GM12878 (cell line): ENCODE results near the gene TNFAIP8L2. TPM values are rescaled to one million over a fixed set of nuclear protein-coding genes. Genes with fewer than 3 reads are reported as not detected.

ENCODE experiments used
- ASH2L ChIP-seq: fragments of 300-600, 200-600 bp; sonication (generic); IDR thresholded peaks from 2 replicates; pipeline ENCODE4 v1.6.1; 2017; ENCODE audit warnings: low read depth, mild to moderate bottlenecking, borderline replicate concordance
- BCL3 ChIP-seq: IDR thresholded peaks from 2 replicates; pipeline ENCODE4 v1.6.1; 2011; ENCODE audit warnings: borderline replicate concordance, low read depth, mild to moderate bottlenecking, moderate library complexity, low read length; ENCODE audit not compliant: insufficient read depth, poor library complexity, severe bottlenecking
- CBX5 ChIP-seq: sonication (generic); IDR thresholded peaks from 2 replicates; pipeline ENCODE4 v1.6.1; 2016; ENCODE audit warnings: low read depth, moderate library complexity, mild to moderate bottlenecking, inconsistent platforms
- CHD2 ChIP-seq: IDR thresholded peaks from 2 replicates; pipeline ENCODE4 v1.6.1; 2011; ENCODE audit warnings: low read depth, low read length, improper control_type of control experiment, borderline replicate concordance
- CHD4 ChIP-seq: fragments of 200-600 bp; sonication (generic); IDR thresholded peaks from 2 replicates; pipeline ENCODE4 v1.6.1; 2016; ENCODE audit warnings: mild to moderate bottlenecking
- DPF2 ChIP-seq: fragments of 450-650 bp; IDR thresholded peaks from 2 replicates; pipeline ENCODE4 v1.6.1; 2017; ENCODE audit warnings: mild to moderate bottlenecking
- EZH2 ChIP-seq: IDR thresholded peaks from 2 replicates; pipeline ENCODE4 v1.6.1; 2012; ENCODE audit warnings: low read depth, mild to moderate bottlenecking, control low read depth, inconsistent platforms, low read length, borderline replicate concordance; ENCODE audit not compliant: control insufficient read depth
- FOXM1 ChIP-seq: IDR thresholded peaks from 2 replicates; pipeline ENCODE4 v1.6.1; 2012; ENCODE audit warnings: low read depth, mild to moderate bottlenecking, inconsistent platforms, low read length, moderate library complexity
- HCFC1 ChIP-seq: fragments of 150-350 bp; IDR thresholded peaks from 2 replicates; pipeline ENCODE4 v1.6.1; 2014; ENCODE audit warnings: low read length
- HSF1 ChIP-seq: fragments of 150-350 bp; IDR thresholded peaks from 2 replicates; pipeline ENCODE4 v1.6.1; 2014; ENCODE audit warnings: mild to moderate bottlenecking, low read depth, low read length
- KAT2A ChIP-seq: conservative IDR thresholded peaks from 2 replicates; pipeline ENCODE4 v1.6.1; 2011; ENCODE audit warnings: low read depth, low read length; ENCODE audit not compliant: control insufficient read depth
- MTA2 ChIP-seq: fragments of 450-650 bp; IDR thresholded peaks from 2 replicates; pipeline ENCODE4 v1.6.1; 2016; ENCODE audit warnings: low read depth, mild to moderate bottlenecking, moderate library complexity
- MXI1 ChIP-seq: fragments of 150-350 bp; IDR thresholded peaks from 2 replicates; pipeline ENCODE4 v1.6.1; 2011; ENCODE audit warnings: low read depth, mild to moderate bottlenecking, inconsistent platforms, low read length, improper control_type of control experiment
- NFYA ChIP-seq: IDR thresholded peaks from 2 replicates; pipeline ENCODE4 v1.6.1; 2011; ENCODE audit warnings: low read depth, mild to moderate bottlenecking, low read length, improper control_type of control experiment, borderline replicate concordance
- POLR2A ChIP-seq: IDR thresholded peaks from 2 replicates; pipeline ENCODE4 v1.6.1; 2011; ENCODE audit warnings: low read depth, mild to moderate bottlenecking, low read length
- SMAD1 ChIP-seq: fragments of 450-650 bp; IDR thresholded peaks from 2 replicates; pipeline ENCODE4 v1.6.1; 2018; ENCODE audit warnings: mild to moderate bottlenecking, low read depth; ENCODE audit not compliant: partially characterized antibody
- SMARCA5 ChIP-seq: fragments of 450-650 bp; IDR thresholded peaks from 2 replicates; pipeline ENCODE4 v1.6.1; 2017; ENCODE audit warnings: mild to moderate bottlenecking
- SMC3 ChIP-seq: IDR thresholded peaks from 2 replicates; pipeline ENCODE4 v1.6.1; 2011; ENCODE audit warnings: low read length, improper control_type of control experiment, borderline replicate concordance
- SUPT20H ChIP-seq: IDR thresholded peaks from 2 replicates; pipeline ENCODE4 v1.6.1; 2011; ENCODE audit warnings: low read depth, mild to moderate bottlenecking, low read length, moderate library complexity, borderline replicate concordance; ENCODE audit not compliant: control insufficient read depth
- TCF12 ChIP-seq: IDR thresholded peaks from 2 replicates; pipeline ENCODE4 v1.6.1; 2011; ENCODE audit warnings: low read depth, mild to moderate bottlenecking, low read length
- YY1 ChIP-seq: IDR thresholded peaks from 2 replicates; pipeline ENCODE4 v1.6.1; 2011; ENCODE audit warnings: low read depth, mild to moderate bottlenecking, low read length
- ZNF217 ChIP-seq: fragments of 450-650 bp; IDR thresholded peaks from 2 replicates; pipeline ENCODE4 v1.6.1; 2017; ENCODE audit warnings: antibody characterized with exemption, mild to moderate bottlenecking
- ZNF384 ChIP-seq: IDR thresholded peaks from 2 replicates; pipeline ENCODE4 v1.6.1; 2012; ENCODE audit warnings: low read depth, mild to moderate bottlenecking, low read length, improper control_type of control experiment, borderline replicate concordance
- ZNF622 ChIP-seq: fragments of 450-650 bp; IDR thresholded peaks from 2 replicates; pipeline ENCODE4 v1.6.1; 2017; ENCODE audit warnings: mild to moderate bottlenecking, inconsistent platforms
- ZSCAN29 ChIP-seq: fragments of 450-650 bp; IDR thresholded peaks from 2 replicates; pipeline ENCODE4 v1.6.1; 2017; ENCODE audit warnings: mild to moderate bottlenecking, moderate library complexity
- ZZZ3 ChIP-seq: IDR thresholded peaks from 2 replicates; pipeline ENCODE4 v1.6.1; 2011; ENCODE audit warnings: low read depth; ENCODE audit not compliant: control insufficient read depth, insufficient read length
- polyA plus RNA-seq, 11 experiments: library from polyadenylated mRNA; depleted of rRNA in 4 of 11; unstranded in 6 of 11; stranded (reverse) in 5 of 11; fragments of >200 nt; fragmentation: Nextera tagmentation in 4 of 11; fragmentation: Illumina TruSeq in 1 of 11; extraction: Ambion mirVana in 4 of 11; extraction: Trizol in 1 of 11; gene quantifications; 1 replicate in 1 of 11; 2 replicates in 10 of 11; pipeline versions ENCODE4 v1.2.1 to v1.2.3, GENCODE V29; 2011 to 2016; ENCODE audit warnings: inconsistent platforms in 2 of 11, missing spikeins in 2 of 11, low read depth in 1 of 11
- total RNA-seq, 4 experiments: library from RNA; depleted of rRNA in 3 of 4; stranded (reverse); fragments of >200 nt in 3 of 4; fragmentation: Illumina TruSeq in 1 of 4; extraction: Trizol in 1 of 4; gene quantifications; 2 replicates each; pipeline versions ENCODE4 v1.2.1 to v1.2.3, GENCODE V29; 2013 to 2021
- TF ChIP-seq, protein P1 (sequence below): fragments of 450-650 bp; IDR thresholded peaks from 2 replicates; pipeline ENCODE4 v1.6.1; 2017; ENCODE audit warnings: borderline replicate concordance
- TF ChIP-seq, protein P2 (sequence below): IDR thresholded peaks from 2 replicates; pipeline ENCODE4 v1.6.1; 2011; ENCODE audit warnings: borderline replicate concordance, low read depth, mild to moderate bottlenecking, moderate library complexity, mixed read lengths, low read length; ENCODE audit not compliant: insufficient read depth; ENCODE audit errors: extremely low read length

Gene TNFAIP8L2
- total and polyA plus RNA-seq, 10 of the 15 experiments (the other 5 are each of a cell fraction or from before 2014, with no cell fraction given) = 5.4 to 26.3 (median 14.2) TPM

GRCh38 chr1:151130987-151131586, 25.4 kb upstream of the TNFAIP8L2 start (continued):
- TF ChIP-seq HSF1 = no peak
- no peak for TF ChIP-seq KAT2A
- no peak for TF ChIP-seq EZH2
- TF ChIP-seq, protein P1, sequence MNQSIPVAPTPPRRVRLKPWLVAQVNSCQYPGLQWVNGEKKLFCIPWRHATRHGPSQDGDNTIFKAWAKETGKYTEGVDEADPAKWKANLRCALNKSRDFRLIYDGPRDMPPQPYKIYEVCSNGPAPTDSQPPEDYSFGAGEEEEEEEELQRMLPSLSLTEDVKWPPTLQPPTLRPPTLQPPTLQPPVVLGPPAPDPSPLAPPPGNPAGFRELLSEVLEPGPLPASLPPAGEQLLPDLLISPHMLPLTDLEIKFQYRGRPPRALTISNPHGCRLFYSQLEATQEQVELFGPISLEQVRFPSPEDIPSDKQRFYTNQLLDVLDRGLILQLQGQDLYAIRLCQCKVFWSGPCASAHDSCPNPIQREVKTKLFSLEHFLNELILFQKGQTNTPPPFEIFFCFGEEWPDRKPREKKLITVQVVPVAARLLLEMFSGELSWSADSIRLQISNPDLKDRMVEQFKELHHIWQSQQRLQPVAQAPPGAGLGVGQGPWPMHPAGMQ = no peak
- TF ChIP-seq SMAD1 = no peak
- no peak for TF ChIP-seq FOXM1
- TF ChIP-seq MTA2 = no peak
- TF ChIP-seq CBX5 = no peak
- 0 out of 2 replicates have a peak, but pooled peaks have one; percentile 5 for TF ChIP-seq SMC3
- no peak for TF ChIP-seq HCFC1
- no peak for TF ChIP-seq ZZZ3
- no peak for TF ChIP-seq MXI1
- 0 out of 2 replicates have a peak, but pooled peaks have one; percentile 13 for TF ChIP-seq YY1
- TF ChIP-seq ZNF384 = no peak
- no peak for TF ChIP-seq SUPT20H
- TF ChIP-seq DPF2 = 0 out of 2 replicates have a peak, but pooled peaks have one; percentile 19
- TF ChIP-seq POLR2A = peak; percentile 35
- TF ChIP-seq CHD4 = no peak
- no peak for TF ChIP-seq NFYA
- no peak for TF ChIP-seq SMARCA5
- 0 out of 2 replicates have a peak, but pooled peaks have one; percentile 9 for TF ChIP-seq TCF12
- TF ChIP-seq BCL3 = no peak
- peak; percentile 74; the same call in 1 of the 2 replicates for TF ChIP-seq ZSCAN29
- 0 out of 2 replicates have a peak, but pooled peaks have one; percentile 49 for TF ChIP-seq CHD2
- TF ChIP-seq ZNF622 = no peak
- TF ChIP-seq, protein P2, sequence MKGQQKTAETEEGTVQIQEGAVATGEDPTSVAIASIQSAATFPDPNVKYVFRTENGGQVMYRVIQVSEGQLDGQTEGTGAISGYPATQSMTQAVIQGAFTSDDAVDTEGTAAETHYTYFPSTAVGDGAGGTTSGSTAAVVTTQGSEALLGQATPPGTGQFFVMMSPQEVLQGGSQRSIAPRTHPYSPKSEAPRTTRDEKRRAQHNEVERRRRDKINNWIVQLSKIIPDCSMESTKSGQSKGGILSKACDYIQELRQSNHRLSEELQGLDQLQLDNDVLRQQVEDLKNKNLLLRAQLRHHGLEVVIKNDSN = no peak
- TF ChIP-seq ZNF217 = no peak
- no peak for TF ChIP-seq ASH2L
